CD4-positive, alpha-beta T cell treated with Interleukin-15 for 4 hours (primary cell): ENCODE results near the gene FREM3.

ENCODE experiments used
- DNase-seq: peaks from one replicate; pipeline ENCODE4 v3.0.0-alpha.2; 2020; ENCODE audit warnings: low spot score

FREM3 gene

DNA sequence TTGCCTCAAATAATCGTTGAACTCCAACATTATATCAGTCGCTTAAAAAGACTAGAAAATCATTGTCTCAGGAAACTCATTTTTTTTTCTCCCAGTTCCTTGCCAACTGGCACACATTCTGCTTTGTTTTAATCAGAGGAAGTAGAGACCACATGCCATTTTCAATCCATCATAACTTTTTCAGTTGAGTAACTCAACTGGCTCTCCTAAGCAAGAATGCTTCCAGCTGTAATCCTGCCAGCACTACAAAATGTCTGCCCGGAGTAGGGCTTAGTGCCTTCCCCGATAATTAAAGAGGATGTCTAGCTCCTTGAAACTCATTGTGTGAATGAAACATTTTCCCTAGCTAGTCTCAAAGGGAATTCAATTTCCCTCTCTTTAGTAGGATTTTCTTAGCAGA, 33.0 kb downstream of the FREM3 start:
- DNase-seq = no peak

DNA sequence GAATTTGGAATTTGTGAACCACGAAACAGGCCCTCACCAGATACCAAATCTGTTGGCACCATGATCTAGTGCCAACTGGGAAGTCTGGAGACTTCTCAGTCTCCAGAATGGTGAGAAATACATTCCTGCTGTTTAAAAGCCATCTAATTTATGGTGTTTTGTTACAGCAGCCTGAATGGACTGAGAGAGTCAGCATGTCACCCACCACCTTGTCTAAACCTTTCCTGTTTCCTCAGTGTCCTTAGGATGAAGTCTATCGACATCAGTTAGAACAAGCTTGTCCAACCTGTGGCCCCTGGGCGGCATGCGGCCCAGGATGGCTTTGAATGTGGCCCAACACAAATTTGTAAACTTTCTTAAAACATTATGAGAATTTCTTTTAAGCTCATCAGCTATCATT, 42.1 kb downstream of the FREM3 start:
- DNase-seq = no peak

DNA sequence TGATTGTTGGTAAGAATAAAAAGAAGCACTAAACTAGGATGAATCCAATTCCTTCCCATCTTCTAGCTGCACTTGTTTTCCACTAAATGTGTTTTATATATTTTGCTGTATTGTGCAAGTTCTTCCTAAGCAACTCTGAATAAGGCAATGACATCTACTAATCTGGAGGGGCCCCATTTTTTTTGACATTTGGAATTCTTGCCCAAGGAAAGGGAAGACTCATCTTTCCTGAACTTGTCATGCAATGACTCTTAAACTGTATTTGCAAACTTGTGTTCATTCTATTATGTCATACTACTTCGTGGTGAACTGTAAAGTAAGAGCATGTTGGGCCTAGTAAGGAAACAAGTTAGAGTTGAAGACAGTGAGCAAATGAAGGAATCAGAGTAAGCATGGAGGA, 45.9 kb downstream of the FREM3 start:
- DNase-seq = no peak

DNA sequence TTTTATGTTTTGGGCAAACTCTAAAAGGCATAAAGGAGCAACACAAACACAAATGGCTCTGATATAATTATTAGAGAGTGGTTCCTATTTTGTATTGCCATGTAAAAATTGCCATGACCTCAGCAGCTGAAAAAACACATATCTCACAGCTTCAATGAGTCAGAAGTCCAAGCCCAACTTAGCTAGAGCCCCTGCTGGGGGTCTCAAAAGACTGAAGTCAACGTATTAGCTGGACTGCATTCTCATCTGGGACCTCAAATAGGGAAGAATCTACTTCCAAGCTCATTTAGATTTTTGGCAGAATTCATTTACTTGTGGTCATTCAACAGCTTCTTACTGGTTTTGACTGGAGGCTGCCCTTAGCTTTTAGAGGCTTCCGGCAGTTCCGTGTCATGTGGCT, 47.4 kb downstream of the FREM3 start:
- no peak for DNase-seq

DNA sequence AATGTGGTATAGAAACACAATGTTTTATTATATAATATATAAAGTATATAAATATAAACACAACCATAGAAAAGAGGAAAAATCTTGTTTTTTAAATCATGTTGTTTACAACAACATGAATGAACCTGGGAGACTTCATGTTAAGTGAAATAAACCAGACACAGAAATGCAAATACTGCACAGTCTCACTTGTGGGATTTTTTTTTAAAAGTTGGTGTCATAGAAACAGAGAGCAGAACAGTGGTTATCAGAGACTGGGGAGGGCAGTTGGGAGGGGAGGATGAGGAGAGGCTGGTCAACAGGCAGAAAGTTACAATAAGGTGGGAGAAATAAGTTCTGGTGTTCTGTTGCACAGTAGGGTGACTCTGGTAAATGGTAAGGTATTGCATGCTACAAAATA, 57.1 kb downstream of the FREM3 start:
- no peak for DNase-seq

DNA sequence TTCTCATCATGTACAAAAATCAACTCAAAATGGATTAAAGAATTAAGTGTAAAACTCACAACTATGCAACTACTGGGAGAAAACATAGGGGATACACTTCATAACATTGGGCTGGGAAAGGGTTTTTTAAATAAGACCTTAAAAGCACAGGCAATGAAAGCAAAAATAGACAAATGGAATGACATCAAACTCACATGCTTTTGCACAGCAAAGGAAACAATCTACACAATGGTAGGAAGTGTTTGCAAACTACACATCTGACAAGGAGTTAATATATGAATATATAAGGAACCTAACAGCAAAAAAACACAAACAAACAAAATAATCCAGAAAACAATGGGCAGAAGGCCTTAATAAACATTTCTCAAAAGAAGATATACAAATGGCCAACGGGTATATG, 57.9 kb downstream of the FREM3 start:
- no peak for DNase-seq

DNA sequence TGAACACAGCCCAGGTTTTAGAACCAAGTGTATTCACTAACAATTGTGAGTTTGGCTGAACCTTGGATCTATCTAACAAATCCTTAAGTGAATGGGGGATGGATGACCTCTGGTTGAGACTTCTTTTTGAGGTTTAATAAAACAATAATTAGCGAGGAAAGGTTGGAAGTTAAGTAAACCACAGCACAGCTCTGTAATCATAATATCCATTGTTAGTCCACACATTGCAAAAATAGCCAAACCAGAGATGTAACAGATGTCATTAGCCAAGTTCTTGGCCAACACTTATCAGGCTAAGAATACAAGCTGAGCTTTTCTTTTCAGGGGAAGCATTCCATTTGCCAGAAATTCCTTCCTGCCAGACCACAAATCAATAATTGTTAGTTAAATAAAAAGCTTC, 59.1 kb downstream of the FREM3 start:
- no peak for DNase-seq

DNA sequence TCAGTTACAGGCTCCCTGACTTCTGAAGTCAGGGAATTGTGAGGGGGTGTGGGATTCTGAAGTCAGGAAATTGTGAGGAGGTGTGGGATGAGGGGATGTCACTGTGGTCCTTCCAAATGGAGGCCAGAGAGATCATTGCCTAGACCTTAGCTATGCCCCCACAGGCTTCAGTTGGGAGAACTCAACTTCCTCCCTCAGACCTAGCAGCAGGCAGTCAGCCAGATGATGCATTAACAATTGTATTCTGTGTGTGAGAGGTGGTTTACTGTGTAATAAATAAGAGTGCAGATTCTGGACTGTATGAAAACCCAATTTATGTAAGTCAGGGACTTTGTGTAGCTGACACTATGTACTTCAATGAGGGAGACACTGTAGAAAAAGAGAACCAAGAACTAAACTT, 65.7 kb downstream of the FREM3 start:
- no peak for DNase-seq

DNA sequence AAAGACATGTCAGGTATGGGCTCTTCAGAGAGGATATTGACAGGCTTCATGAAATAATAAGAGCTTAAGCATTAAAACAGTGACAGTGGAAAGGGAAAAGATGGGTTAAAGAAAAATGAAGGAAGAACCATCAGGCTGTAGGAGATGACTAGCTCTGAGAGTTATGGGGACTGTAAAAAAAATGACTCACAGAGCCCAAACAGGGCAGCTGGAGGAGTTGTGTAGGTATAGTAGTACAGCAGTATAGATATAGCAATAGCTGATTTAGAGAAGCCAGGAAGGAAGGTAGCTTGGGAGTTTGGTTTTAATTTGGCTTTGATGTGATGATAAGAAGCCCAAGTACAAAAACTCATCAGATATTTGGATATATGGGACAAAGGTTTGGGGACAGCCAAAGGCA, 66.6 kb downstream of the FREM3 start:
- DNase-seq = no peak

DNA sequence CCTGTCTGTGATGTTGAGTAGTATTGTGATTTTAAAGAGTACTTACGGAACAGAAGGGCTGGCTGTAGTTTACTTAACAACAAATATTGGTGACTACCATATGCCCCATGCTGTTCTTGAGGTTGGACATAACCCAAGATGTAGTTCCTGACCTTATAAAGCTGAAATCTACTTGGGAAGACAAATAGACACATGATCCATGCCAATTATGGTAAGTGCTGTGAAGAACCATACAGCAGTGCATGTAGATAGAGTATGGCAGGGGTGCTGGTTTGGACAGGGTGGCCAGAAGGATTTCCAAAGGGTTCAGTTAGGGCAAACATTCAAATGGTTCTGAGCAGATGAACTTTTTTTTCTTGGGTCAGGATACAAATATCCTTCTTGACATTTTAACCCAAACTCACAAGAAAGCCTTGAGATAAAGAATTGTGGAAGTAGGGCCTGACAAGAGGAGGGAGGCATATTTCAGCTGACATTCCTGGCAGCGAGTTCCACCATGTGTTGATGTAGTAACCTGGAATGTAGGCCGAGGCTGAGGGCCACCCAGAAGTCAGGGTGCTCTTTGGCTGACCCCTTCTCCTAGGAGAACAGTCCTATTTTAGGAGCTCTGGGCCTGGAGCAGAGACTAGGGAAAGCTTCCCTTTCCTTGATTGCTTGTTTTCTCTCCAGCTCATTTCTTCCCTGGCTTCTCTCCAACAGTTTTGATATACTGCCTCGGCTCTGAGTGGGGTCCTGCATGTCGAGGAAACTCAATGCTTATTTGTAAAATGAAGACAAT, 74.2 kb downstream of the FREM3 start:
- DNase-seq = no peak

DNA sequence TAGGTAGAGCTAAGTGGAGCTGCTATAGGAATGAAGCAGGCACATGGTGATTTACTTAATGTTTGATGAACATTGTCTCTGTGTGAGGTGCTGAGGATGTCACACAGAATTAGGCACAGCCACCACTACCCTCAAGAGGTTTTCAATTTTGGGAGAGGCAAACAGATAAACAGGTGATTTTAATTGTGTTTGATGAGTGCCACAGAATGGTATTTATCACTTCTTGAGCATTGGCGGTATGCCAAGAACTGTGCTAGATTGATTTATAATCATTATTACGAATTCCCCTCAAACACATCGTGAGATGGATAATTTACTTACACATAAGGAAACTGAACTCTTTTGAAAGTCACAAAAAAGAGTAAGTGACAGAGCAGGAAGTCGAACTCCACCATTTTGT, 74.8 kb downstream of the FREM3 start:
- DNase-seq = no peak

DNA sequence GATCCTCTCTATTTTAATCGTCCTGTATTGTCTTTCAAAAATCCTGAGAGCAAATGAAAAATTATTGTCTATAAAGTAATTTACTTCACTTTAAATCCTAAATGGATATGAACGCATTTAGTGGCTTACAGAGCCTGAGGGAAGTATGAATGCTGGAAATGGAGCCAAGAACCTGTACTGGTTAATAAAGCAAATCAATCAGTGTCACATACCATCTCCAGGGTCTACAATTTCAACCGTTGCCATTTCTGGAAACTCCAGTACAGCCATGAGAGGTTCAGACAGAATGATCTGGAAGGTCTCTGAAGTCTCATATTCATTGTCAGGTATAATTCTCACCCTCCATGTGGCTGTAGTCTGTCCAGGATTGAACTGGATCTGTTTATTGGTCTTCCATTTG, 76.6 kb downstream of the FREM3 start:
- no peak for DNase-seq

DNA sequence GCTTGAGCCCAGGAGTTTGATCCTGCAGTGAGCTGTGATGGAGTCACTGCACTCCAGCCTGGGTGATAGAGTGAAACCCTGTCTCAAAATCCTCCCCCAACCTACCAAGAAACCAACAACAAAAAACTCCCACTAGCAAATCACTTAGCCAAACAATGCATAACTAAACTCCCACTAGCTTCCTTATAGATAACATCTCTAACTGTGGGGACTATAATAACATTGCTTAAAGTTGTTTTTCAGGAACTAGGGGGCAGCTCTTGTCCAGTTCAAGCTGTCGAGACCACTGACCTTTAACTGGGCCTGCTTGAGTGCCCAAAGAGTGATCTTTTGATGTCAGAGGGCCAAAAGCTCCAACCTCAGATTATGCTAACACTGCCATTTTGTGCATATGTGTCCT, 81.7 kb downstream of the FREM3 start:
- no peak for DNase-seq

DNA sequence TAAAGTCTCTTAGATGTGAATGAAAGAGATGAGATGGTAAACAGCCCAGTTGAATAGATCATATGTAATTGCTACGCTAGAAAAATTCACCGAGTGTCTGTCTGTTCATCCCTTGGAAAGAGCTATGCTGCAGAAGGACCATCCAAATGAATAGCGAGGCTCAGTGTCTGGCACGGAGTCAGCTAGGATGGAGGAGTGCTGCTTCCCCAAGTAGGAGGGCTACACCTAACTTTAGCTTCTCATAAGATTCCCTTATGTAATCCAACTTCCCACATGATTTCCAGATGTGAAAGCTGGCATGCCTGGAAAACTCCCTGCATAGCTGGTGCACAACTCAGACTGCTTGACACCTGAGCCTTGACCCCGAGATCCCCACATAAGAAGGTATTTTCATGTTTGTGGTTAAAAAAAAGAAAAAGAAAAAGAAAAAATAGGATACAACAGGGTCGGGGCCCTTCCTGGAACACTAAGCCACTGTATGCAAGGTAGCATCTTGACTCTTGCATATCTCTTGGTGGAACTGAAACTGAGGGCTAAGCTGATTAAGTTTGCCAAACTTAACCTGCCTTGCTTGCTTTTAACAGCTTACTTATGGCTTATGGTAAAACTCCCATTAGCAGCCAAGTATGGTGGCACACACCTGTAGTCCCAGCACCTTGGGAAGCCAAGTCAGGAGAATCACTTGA, 82.3 kb downstream of the FREM3 start:
- no peak for DNase-seq

DNA sequence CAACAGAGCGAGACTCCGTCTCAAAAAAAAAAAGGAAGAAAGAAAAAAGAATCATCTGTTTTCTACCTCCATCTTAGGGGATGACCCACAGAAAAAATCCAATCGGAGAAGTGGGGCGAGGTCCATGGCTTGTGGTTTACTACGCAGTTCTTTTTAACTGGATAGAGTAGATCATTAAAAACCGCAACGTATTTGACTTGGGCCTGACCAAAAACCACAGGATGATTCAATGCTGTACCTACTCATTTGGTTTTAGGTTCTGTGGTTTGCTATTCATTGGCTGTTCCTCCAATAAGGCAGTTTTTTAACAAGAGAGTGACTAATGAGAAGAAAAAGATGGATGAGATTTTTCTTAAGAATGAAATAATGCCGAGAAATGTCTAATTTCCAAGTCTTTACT, 83.7 kb downstream of the FREM3 start:
- no peak for DNase-seq

DNA sequence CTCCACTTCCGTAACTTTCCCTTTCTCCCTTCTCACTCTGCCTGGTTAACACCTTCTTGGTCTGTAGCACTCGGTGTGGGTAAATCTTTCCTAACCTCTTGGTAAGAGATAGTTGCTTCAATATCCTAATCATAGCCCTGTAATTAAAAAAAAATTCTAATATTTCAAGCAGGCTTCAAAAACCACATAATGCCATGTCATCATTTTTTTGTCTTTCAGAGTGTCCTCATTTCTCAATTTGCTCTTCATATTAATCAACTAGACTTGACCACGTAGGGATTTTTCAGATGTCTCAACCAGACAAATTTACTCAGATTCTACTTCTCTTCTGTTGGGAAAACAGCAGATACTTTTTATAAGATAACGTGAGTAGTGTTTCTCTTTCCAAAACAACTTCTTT, 91.0 kb downstream of the FREM3 start:
- no peak for DNase-seq

DNA sequence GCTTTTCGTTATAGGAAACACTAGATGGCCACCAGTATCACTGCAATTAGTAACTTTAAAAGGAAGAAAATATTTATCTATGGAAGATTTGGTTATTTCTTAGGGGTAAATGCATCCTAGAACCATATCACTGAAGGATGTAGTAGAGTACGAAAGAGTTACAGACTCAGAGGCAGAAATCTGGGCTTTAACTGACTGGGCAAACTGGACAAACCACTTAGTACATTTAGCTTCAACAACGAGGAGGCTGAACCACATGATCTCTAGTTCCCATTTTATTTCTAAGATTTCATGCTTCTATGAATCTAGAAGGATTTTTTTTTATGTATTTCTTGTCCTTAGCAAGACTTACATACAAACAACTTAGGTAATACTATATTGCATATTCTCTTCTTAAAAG, 94.0 kb downstream of the FREM3 start:
- DNase-seq = no peak

DNA sequence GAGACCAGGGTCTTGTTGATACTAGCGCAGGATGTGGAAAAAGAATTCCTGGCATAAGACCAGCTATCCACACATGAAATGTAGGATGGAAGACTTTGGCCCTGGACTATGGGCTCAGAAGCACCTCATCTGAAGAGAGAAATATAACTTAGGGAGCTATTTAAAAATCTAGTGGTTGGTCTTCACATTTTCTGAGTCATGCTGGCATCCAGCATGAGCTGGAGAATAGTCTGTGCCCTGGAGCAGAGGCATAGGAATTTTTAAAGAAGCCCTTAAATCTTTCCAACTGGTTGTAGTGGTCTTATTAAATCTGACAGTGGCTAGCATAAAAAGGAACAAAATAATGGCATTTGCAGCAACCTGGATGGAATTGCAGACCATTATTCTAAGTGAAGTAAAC, 100.6 kb downstream of the FREM3 start:
- no peak for DNase-seq

DNA sequence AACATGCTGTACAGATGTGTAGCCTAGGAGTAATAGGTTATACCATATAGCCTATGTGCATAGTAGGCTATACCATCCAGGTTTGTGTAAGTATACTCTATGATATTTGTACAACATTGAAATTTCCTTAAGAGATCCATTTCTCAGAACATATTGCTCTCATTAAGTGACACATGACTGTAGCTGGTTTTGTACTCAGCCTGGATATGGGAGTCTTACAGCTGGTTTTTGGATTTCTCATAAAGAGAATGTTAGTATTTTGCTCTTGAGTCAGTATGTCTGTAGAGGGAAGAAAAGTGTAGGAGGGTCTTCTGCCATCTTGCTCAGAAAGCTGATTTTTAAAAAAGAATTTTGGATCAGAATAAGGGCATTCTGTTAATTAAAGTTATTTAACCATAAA, 101.7 kb downstream of the FREM3 start:
- DNase-seq = no peak

DNA sequence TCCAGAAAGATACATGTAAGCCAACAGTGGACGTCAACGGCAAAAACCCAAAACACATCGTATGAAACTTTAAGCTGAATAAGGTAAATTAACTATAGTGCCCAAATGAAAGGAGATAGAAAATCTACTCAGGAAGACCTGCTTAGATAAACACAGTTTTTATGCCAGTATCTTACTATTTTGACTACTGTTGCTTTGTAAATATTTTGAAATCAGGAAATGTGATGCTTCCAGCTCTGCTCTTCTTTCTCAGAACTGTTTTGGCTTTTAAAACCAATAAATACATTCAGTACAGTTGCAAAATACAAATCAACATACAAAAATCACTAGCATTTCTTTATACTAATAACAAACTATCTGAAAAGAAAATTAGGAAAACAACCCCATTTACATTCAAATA, 103.2 kb downstream of the FREM3 start:
- DNase-seq = no peak

DNA sequence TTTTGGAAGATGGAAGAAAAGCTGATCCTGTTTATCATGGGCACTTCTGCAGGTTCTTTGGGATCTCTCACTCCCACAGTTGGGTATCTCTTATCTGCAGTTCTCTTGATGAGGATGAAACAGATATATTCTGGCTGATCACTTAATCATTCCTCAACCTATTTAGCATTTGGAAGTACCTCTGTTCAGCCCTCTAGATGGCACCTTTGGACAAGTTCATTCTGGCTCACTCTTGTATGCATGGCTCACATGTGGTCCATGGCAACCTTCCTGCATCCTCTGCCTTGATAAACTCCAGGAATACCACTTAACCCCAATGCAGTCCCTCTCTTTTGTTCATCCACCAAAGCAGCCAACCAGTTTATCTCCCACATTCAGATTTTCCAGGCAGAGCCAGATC, 112.8 kb downstream of the FREM3 start:
- no peak for DNase-seq

DNA sequence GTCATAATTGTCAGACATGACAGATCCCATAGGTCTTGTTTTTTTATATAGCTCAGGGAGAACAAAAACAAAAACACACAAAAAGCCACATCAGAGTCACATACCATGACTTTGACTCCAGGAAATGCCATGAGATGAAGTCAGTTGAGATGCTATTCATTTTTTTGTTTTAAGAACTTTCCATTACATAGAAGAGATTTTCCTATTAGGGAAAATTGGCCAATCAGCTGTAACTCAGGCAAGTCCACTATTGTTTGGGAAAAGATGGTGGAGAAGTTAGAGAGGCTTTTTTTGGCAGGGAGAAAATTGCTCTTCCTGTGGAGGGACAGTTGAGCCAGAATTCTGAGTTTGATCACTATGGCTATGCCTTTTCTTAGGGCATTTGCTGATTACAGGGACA, 114.4 kb downstream of the FREM3 start:
- DNase-seq = no peak

DNA sequence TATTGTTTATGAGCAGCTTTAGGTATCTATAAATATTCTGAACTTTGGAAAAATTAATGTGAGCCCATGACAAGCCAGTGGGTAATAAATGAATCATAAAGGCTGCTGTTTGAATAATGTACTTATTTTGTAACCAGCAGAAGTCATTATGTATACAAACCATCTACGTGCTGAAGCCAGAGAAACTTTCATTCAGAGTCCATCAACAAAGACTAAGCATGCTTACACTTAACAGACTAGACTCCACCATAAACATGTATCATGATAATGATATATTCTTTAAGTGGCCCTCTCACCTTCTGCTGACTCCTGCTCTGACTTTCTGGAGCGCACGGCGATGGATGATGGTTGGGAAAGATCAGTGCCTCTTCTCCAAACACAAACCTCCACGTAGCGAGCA, 114.9 kb downstream of the FREM3 start:
- DNase-seq = no peak

DNA sequence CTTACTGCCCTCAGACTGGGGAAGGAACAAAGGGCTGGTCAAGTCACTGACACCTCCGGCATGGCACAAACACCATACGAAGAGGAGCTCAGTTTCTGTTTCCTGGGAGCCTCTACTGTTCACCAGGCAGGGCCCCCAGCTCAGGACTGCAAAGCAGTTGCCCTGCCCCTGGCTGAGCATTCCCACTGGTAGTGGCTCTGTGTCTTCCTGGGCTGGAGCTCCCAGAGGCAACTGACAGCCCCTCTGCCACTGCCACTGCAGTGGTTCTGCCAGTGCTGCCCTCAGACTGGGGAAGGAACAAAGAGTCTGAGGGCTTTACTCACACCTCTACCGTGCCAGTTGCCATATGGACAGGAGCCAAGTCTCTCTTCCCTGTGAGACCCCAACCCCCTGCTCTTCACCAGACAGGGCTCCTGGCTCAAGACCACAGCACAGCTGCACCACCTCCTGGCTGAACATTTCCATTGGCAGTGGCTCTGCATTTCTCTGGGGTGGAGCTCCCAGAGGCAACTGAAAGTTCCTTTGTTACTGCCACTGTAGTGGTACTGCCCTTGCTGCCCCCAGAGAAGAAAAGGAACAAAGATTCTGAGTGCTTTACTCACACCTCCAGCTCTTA, 119.0 kb downstream of the FREM3 start:
- DNase-seq = no peak
